ENCODE results near the gene SLC8A1. TPM values are rescaled to one million over a fixed set of nuclear protein-coding genes. Genes with fewer than 3 reads are reported as not detected.

Gene SLC8A1
- total and polyA plus RNA-seq, 3 donors from 2014 or later, result 1.4 to 3.6 (median 3.2) TPM

DNA sequence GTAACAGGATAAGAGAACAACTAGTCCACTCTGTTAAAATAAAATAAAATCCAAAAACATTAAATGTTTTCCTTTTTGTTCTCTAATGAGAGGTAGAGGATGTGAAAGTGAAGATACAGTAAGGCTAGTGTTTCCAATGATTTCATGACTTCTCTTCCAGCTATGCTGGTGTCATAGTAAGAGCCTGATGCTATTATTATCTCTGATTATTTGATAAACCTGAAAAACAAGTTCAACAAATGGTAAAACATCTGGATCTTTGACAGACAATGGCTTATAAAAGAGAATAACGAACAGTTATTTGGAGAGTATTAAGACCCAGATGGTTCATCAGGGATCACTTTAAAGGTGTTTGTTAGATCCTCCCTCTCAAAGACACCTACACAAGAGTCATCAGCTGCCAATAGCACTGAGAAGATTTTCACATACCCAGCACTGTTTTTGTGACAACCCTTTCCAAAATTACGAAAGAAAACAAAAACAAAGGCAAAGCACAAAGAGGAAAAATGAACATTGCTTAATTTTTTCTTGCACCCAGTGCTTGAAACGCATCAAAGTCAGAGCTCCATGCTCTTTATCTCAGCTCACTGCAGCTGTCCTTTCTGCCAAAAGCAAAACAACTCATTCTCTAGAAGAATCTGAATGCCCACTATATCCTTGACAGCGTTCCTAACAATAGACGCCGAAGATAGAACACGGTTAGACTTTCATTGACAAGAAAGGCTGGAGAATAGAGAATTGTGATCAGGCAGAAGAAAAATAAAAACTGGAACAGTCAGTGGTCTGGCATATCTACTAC lies 168.6 kb downstream of the SLC8A1 start:
- Histone ChIP-seq H3K27ac (peak overlapping the region; percentile 66 to 83), H3K4me3 (no peak overlapping the region), H3K27me3 (no peaks in the 10 kb centered on the region), H3K9me3 (no peaks in the 10 kb centered on the region), H3K4me1 (peaks cover 32% of the 10 kb centered on the region), H3K36me3 (ENCODE audit: low read depth, missing control alignments) (no peaks in the 10 kb centered on the region)
- TF ChIP-seq POLR2A (IDR thresholded peaks at IDR 0.05), result no peak
- TF ChIP-seq, protein P1, sequence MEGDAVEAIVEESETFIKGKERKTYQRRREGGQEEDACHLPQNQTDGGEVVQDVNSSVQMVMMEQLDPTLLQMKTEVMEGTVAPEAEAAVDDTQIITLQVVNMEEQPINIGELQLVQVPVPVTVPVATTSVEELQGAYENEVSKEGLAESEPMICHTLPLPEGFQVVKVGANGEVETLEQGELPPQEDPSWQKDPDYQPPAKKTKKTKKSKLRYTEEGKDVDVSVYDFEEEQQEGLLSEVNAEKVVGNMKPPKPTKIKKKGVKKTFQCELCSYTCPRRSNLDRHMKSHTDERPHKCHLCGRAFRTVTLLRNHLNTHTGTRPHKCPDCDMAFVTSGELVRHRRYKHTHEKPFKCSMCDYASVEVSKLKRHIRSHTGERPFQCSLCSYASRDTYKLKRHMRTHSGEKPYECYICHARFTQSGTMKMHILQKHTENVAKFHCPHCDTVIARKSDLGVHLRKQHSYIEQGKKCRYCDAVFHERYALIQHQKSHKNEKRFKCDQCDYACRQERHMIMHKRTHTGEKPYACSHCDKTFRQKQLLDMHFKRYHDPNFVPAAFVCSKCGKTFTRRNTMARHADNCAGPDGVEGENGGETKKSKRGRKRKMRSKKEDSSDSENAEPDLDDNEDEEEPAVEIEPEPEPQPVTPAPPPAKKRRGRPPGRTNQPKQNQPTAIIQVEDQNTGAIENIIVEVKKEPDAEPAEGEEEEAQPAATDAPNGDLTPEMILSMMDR (IDR thresholded peaks at IDR 0.05), result no peak
- intact Hi-C loops (cut with DNase I; ENCODE audit: low total_unique reads), result no loop called here
- no peak for DNase-seq
- 39 to 45% methylated on average over 7 of the region's 7 CpGs for WGBS, 2 donors

DNA sequence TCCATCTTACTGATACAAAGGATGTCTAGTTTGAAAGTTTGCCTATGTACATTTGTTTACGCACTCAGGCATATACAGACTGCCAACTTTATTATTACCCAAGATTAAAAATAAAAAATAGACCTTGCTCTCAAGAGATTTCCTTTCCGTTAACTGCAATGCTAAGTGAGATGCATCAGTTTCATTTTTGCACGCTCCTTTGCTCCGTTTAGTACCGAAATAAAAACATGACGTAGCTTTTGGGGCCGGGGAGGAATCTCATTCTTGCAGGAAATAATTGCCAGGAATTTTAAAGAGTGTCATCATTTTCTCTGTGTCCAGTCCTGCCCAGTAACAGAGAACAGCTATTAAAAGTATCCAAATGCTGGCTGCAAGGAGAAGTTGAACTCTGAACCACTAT lies 169.5 kb downstream of the SLC8A1 start:
- Histone ChIP-seq H3K27ac (peak overlapping the region; percentile 66 to 83), H3K4me1 (peaks cover 32% of the 10 kb centered on the region), H3K4me3 (peak overlapping the region in 1 of 2 donors; percentile 2), H3K9me3 (no peaks in the 10 kb centered on the region), H3K36me3 (ENCODE audit: low read depth, missing control alignments) (no peaks in the 10 kb centered on the region), H3K27me3 (no peaks in the 10 kb centered on the region)
- TF ChIP-seq, protein P1 (IDR thresholded peaks at IDR 0.05), result no peak
- no peak for TF ChIP-seq POLR2A (IDR thresholded peaks at IDR 0.05)
- intact Hi-C loops (cut with DNase I; ENCODE audit: low total_unique reads), result no loop called here
- 35 to 51% methylated on average over 7 of the region's 7 CpGs for WGBS, 2 donors
- no peak for DNase-seq

GRCh38 chr2:40281021-40281940 lies 170.6 kb downstream of the SLC8A1 start:
- Histone ChIP-seq H3K4me1 (peaks cover 32% of the 10 kb centered on the region), H3K36me3 (ENCODE audit: low read depth, missing control alignments) (no peaks in the 10 kb centered on the region), H3K4me3 (no peak overlapping the region), H3K9me3 (no peaks in the 10 kb centered on the region), H3K27ac (peak overlapping the region; percentile 66 to 83), H3K27me3 (no peaks in the 10 kb centered on the region)
- WGBS, 2 donors, result 39 to 40% methylated on average over 3 of the region's 3 CpGs
- intact Hi-C loops (cut with DNase I; ENCODE audit: low total_unique reads), result no loop called here
- DNase-seq, result peak; percentile 90
- TF ChIP-seq, protein P1 (IDR thresholded peaks at IDR 0.05), result no peak
- no peak for TF ChIP-seq POLR2A (IDR thresholded peaks at IDR 0.05)

DNA sequence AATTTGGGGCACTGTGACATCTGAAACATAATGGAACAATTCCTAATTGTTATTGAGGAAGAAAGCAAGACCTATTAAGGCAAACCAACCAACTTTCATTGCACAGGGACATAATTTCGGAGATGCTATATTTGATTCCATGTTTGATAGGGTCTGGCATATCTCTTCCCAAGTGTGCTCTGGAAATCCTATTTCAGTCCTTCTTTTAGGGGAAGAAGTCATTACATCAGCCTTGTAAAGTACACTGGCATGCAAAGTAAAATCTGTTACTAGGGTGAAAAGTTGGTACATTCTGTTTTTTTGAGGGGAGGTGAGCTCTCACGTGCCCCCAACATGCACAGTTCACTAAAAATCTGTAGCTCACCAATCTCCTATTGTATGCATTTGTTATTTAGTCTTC lies 172.4 kb downstream of the SLC8A1 start:
- Histone ChIP-seq H3K9me3 (no peaks in the 10 kb centered on the region), H3K27ac (peak overlapping the region in 1 of 2 donors; percentile 83), H3K4me3 (no peak overlapping the region), H3K4me1 (peaks cover 28% of the 10 kb centered on the region), H3K27me3 (no peaks in the 10 kb centered on the region), H3K36me3 (ENCODE audit: low read depth, missing control alignments) (no peaks in the 10 kb centered on the region)
- TF ChIP-seq, protein P1 (IDR thresholded peaks at IDR 0.05), result no peak
- TF ChIP-seq POLR2A (IDR thresholded peaks at IDR 0.05), result no peak
- 72 to 76% methylated on average over 2 of the region's 2 CpGs for WGBS, 2 donors
- intact Hi-C loops (cut with DNase I; ENCODE audit: low total_unique reads), result no loop called here
- DNase-seq, result no peak

All from testis (tissue), 3 donors.